ENCODE data around the gene NKD2.

NKD2 gene

DNA sequence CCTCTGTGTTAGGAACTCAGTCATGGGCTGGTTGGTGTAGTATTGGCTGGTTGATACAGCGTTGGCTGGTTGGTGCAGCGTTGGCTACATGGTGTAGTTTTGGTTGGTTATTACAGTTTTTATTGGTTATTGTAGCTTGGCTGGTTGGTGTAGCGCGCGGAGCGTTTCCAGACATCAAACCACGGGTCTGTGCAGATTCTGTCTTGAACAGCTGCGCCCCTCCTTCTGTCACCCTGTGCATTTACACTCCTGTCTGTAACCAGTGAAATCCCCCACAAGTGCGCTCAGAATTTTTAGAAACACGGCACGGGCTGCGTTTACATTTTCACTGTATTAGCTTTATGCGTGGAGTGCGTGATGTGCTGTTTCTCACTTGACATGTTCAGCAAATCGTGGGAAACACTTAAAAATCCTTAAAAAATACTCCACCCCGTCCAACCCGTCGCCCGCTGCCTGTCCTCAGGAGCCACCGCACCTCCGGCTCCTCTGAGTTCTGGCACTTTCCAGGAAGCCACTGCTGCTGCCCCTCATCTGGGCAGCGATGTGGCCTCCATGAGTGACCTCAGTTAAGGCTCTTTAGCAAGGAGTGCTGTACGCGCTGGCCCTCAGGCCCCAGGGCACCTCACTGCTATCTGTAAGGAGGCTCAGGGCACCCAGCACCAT is 20.8 kb downstream of the NKD2 start:
- H3K4me3 ChIP-seq (ENCODE audit: low read depth, low read length), result no peak overlapping the region

DNA sequence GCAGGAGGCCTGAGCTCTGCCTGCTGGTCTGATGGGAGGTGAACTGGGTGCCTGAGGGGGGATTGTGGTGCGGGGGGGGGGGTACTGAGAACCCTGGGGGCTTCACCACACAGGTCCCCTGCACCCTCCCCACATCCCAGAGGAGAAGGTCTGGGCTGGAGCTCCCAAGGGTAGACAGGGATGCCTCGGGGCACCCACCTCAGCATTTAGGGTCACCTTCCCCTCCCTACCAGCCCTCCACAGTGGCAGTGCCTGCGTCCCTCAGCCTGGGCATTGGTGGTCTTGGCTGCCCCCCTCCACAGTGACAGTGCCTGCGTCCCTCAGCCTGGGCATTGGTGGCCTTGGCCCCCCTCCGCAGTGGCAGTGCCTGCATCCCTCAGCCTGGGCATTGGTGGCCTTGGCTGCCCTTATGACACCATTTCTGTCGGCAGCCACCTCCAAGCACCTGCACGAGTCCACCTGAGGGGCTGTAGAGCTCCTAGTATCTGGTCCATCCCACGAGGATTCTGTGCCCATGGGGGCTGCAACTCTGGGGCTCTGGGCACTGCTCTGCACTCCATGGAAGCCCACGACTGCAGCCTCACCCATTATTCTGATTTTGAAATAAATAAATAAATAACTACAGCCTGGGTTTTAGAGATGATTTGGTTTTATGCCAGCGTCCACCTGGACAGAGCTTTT is 21.5 kb downstream of the NKD2 start:
- no peak overlapping the region for H3K4me3 ChIP-seq (ENCODE audit: low read depth, low read length)

DNA sequence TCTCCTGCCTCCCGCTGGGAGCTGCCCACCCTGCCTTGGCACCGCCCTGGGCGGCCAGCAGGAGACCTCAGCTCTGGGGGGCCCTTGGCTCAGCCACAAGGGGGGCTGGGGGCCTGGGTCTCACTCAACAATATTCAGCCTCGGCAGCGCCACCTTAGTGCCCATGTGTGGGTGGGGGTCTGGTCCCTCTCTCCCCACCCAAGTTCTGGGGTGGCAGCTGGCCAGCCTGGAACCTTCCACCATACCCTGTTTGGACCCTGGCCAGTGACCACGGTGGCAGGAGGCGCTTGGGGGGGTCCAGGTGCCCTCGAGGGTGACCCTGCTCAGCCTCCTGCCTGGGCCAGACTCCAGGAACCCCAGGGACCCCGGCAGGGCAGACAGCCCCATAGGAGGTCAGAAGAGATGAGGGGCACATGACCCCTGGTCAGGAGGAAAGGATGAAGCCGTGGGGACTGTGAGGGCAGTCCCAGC is 22.2 kb downstream of the NKD2 start:
- no peak overlapping the region for H3K4me3 ChIP-seq (ENCODE audit: low read depth, low read length)

DNA sequence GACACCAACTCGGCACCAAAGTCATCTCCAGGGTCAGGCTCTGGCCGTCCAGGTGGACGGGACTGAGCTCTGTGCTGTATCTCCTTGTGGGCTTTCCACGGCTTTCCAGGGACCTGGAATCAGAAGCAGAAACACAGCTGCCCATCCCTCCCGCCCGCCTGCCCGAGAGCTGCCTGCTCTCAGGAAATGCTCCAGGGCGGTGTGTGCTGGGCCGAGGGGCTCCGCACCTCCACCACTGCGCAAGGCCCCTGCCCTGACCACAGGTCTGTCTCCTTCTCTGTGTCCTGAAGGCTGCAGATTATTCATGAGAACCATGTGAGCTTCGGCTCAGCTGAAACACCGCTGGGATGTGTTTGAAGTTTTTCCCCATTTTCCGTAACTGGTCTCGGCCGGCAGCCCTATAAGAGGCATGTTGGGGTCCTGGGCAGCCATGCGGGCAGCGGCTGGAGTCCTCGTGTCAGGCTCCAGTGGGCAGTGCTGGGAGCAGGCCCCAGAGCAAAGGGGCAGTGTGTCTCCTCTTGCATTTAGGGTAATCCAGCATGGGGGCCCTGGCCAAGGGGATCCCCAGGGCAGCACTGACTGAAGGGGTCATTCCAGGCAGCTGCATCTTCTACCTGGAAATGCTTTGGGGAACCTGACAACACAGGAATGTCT is 22.8 kb downstream of the NKD2 start:
- no peak overlapping the region for H3K4me3 ChIP-seq (ENCODE audit: low read depth, low read length)

- H3K4me3 ChIP-seq (ENCODE audit: low read depth, low read length), result no peak overlapping the region
Measured at GRCh38 chr5:1032011-1032410, 23.4 kb downstream of the NKD2 start.

GRCh38 chr5:1032551-1033027 is 24.0 kb downstream of the NKD2 start:
- no peak overlapping the region for H3K4me3 ChIP-seq (ENCODE audit: low read depth, low read length)

DNA sequence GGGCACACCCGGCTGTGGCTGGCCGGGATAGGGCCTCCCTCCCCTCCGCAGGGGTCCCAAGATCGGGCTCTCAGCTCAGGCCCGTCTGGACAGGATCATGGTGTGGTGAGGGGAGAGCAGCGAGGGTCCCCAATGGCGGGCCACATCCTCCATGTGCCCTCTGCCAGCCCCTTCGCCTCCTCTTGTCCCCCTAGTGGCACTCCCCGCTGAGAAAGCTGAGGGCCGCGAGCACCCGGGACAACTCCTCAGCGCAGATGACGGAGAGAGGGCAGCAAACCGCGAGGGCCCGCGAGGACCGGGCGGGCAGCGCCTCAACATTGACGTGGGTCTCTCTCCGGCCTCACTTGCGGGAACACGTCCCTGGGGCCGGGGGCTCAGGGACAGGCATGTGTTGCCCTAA is 24.6 kb downstream of the NKD2 start:
- no peak overlapping the region for H3K4me3 ChIP-seq (ENCODE audit: low read depth, low read length)

DNA sequence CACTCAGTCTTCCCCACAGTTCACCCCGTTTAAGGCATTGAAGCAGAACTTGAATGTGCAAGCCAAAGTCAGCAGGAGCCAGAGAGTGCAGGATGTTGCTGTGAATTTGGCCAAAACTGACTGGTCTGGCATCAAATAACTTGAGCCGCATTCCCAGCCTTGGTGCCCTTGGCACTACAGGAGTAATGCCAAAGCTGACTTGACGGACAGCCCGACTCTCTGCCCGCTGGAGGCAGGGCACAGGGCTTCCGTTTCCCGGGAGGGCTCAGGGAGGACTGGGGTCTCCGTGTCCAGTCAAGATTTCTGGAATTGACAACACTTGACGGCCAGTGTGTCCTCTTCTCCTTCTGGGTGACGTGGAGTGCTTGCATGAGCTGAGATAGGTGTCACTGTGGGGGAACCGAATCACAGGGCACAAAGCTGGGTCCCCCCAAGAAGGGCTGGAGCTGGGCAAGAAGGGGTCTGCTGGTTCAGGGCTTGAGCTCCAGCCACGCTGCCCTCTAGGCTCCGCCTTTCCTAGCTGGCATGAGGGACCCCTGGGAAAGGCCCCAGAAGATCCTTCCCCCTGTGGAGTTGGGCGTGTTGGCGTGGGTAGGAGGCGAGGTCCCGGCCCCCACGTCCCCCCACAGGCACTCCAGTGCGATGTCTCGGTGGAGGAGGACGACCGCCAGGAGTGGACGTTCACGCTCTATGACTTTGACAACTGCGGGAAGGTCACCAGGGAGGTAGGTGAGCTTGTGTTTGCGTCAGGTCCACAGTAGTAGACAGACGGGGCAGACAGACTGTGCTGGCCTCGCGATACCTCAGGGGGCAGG is 25.2 kb downstream of the NKD2 start:
- no peak overlapping the region for H3K4me3 ChIP-seq (ENCODE audit: low read depth, low read length)

DNA sequence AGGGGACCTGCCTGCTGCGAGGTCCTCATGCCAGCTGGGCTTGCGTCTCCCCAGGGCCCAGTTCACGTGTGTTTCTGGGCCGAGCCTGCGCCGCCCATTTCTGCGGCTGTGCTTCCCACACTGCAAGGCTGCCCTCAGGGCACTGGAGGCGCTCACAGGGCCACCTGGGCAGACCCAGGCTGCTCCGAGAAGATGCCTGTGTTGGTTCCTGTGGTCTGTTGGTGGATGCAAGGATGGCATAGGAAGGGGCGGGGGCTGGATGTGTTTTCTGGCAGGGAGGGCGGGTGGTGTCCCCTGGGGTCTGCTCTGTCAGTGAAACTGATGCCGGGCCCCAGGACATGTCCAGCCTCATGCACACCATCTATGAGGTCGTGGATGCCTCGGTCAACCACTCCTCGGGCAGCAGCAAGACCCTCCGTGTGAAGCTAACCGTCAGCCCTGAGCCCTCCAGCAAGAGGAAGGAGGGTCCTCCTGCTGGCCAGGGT is 25.9 kb downstream of the NKD2 start:
- no peak overlapping the region for H3K4me3 ChIP-seq (ENCODE audit: low read depth, low read length)

DNA sequence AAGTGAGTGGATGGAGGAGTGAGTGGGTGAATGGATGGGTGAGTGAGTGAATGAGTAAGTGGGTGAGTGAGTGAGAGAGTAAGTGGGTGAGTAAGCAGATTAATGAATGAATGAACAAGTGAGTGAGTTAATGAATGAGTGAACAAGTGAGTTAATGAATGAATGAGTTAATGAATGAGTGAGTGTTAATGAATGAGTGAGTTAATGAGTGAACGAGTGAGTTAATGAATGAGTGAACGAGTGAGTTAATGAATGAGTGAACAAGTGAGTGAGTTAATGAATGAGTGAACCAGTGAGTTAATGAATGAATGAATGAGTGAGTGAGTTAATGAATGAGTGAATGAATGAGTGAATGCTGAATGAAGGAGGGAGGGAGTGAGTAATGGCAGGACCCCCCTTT is 26.4 kb downstream of the NKD2 start:
- no peak overlapping the region for H3K4me3 ChIP-seq (ENCODE audit: low read depth, low read length)

GRCh38 chr5:1035421-1036405 is 27.1 kb downstream of the NKD2 start:
- H3K4me3 ChIP-seq (ENCODE audit: low read depth, low read length), result no peak overlapping the region

- no peak overlapping the region for H3K4me3 ChIP-seq (ENCODE audit: low read depth, low read length)
Measured at GRCh38 chr5:1036504-1037122, 28.0 kb downstream of the NKD2 start.

GRCh38 chr5:1037123-1037670 is 28.6 kb downstream of the NKD2 start:
- no peak overlapping the region for H3K4me3 ChIP-seq (ENCODE audit: low read depth, low read length)

DNA sequence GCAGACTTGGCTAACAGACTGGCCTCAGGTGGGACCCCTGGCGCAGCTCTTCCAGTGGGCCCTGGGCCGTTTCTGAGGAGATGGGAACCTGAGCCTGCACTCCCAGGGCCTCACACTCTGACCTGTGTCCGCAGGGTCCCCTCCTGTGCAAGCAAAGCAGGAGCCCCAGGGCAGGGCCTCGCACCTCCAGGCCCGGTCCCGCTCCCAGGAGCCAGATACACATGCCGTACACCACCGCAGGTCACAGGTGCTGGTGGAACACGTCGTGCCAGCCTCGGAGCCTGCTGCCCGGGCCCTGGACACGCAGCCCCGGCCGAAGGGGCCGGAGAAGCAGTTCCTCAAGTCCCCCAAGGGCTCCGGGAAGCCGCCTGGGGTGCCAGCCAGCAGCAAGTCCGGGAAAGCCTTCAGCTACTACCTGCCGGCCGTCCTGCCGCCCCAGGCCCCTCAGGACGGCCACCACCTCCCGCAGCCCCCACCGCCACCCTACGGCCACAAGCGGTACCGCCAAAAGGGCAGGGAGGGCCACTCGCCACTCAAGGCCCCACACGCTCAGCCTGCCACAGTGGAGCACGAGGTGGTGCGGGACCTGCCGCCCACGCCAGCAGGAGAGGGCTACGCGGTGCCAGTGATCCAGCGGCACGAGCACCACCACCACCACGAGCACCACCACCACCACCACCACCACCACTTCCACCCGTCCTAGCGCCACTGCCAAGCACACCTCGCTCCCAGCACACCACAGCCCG is 29.2 kb downstream of the NKD2 start:
- no peak overlapping the region for H3K4me3 ChIP-seq (ENCODE audit: low read depth, low read length)

DNA sequence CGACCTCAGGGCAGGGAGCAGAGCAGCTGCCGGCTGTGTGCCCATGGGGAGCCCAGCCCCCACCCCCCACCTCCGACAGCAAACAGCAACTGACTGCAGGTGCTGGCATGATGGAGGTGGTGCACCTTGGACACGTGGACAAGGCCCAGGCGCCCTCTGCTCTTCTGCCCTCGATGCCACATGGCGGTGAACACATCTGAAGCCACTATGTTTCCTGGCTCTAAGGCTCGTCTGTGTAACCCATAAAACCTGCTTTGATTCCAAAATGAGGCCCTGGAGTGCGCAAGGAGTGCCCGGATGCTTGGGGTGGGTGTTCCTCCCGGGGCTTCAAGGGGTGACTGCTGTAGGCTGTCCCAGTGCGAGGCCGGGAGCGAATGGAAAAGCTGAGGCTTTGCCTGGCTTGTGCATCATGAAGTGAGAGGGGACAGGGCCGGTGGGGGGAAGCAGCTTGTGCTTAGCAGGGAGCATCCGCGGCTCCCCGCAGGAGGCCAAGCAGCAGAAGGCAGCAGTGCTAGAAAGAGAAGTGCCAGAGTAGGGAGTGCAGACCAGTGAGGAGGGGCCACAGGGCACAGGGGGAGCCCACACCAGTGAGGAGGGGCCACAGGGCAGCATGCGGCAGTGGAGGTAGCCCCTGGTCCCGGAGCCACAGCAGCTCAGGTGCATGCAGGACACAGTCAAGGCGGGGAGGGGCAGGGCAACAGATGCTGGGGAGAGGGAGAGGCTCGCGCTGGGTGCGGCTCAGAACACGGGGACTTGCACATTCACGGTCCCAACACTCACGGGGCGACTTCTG is 30.0 kb downstream of the NKD2 start:
- H3K4me3 ChIP-seq (ENCODE audit: low read depth, low read length), result no peak overlapping the region

DNA sequence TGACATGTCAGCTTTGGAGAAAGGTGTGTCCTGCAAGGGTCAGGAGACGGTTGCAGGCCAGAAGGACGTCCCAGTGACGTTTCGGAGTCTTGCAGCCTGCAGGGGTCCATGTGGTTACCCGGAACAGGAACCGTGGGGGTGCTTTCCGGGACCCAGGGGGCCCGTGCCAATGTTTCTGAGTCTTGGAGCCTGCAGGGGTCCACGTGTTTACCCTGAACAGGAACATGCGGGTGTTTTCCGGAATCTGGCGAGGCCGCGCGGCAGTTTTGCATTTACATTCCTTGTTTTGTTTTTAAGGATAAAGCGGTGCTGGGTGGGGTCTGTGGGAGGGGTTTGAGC is 30.6 kb downstream of the NKD2 start:
- H3K4me3 ChIP-seq (ENCODE audit: low read depth, low read length), result no peak overlapping the region

DNA sequence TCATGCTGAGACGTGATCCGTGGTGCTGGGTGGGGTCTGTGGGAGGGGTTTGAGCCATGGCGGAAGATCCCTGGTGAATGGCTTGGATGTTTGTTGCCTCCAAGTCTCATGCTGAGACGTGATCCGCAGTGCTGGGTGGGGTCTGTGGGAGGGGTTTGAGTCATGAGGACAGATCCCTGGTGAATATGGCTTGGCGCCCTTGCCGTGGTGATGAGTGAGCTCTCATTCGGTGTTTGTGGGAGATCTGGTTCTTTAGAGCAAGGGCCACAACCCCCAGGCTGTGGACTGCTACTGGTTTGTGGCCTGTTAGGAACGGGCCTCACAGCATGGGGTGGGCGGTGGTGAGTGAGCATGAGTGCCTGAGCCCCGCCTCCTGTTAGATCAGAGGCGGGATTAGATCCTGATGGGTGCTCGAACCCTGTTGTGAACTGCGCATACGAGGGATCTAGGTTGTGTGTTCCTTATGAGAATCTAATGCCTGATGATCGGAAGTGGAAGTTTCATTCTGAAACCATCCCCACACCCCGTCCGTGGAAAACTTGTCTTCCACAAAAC is 31.2 kb downstream of the NKD2 start:
- no peak overlapping the region for H3K4me3 ChIP-seq (ENCODE audit: low read depth, low read length)
